CD4-positive, alpha-beta T cell treated with Interleukin-15 for 4 hours (primary cell): ENCODE data around the gene PPARG.
"Not testable (repeated sequence)": the region's sequence is repeated elsewhere in the genome, so short reads cannot be mapped to it uniquely, and the experiment has no call there.

Source experiments
- DNase-seq: peaks from one replicate; pipeline ENCODE4 v3.0.0-alpha.2; 2020; ENCODE audit warnings: low spot score

Gene PPARG

GRCh38 chr3:12443781-12444522 lies 155.1 kb downstream of the PPARG start:
- DNase-seq: no peak

GRCh38 chr3:12444582-12445471 lies 156.0 kb downstream of the PPARG start:
- no peak for DNase-seq

GRCh38 chr3:12445523-12446240 lies 156.8 kb downstream of the PPARG start:
- DNase-seq: no peak

- DNase-seq: no peak
These were observed 157.4 kb downstream of the PPARG start for GRCh38 chr3:12446298-12446697.

GRCh38 chr3:12447075-12447474 lies 158.2 kb downstream of the PPARG start:
- no peak for DNase-seq

- not testable (repeated sequence) for DNase-seq
These were observed 159.7 kb downstream of the PPARG start for GRCh38 chr3:12448404-12449202.

GRCh38 chr3:12449889-12450682 lies 161.2 kb downstream of the PPARG start:
- DNase-seq: no peak

- no peak for DNase-seq
These were observed 162.6 kb downstream of the PPARG start for GRCh38 chr3:12451481-12451880.

GRCh38 chr3:12451960-12452359 lies 163.1 kb downstream of the PPARG start:
- no peak for DNase-seq

GRCh38 chr3:12452361-12453330 lies 163.8 kb downstream of the PPARG start:
- no peak for DNase-seq

- no peak for DNase-seq
These were observed 165.4 kb downstream of the PPARG start for GRCh38 chr3:12454076-12454815.

GRCh38 chr3:12454816-12455121 lies 165.9 kb downstream of the PPARG start:
- DNase-seq: no peak

GRCh38 chr3:12455740-12456139 lies 166.9 kb downstream of the PPARG start:
- DNase-seq: no peak

- no peak for DNase-seq
These were observed 167.6 kb downstream of the PPARG start for GRCh38 chr3:12456441-12456840.

- not testable (repeated sequence) for DNase-seq
These were observed 168.5 kb downstream of the PPARG start for GRCh38 chr3:12457380-12457779.

- DNase-seq: no peak
These were observed 170.0 kb downstream of the PPARG start for GRCh38 chr3:12458901-12459300.

GRCh38 chr3:12460127-12460526 lies 171.3 kb downstream of the PPARG start:
- no peak for DNase-seq

- no peak for DNase-seq
These were observed 172.3 kb downstream of the PPARG start for GRCh38 chr3:12461097-12461649.
